Lung (tissue), 12 donors: ENCODE measurements around the gene RIC1. TPM values are rescaled to one million over a fixed set of nuclear protein-coding genes. Genes with fewer than 3 reads are reported as not detected.
A peak's percentile ranks its signal among the peaks of the same experiment; 100 is the strongest.

ENCODE experiments used
- ATAC-seq: fragments of 200-7000 bp; cut with Tn5 transposase; one replicate; pipeline ENCODE4 v1.9.1; 2020; ENCODE audit warnings: moderate number of reproducible peaks; ENCODE audit not compliant: insufficient read depth, low FRiP score
- DNase-seq, 3 donors: peaks; one replicate each; pipeline ENCODE4 v3.0.0-alpha.2; 2013 to 2017
- H3K27ac ChIP-seq, 2 donors: one replicate each; pipeline ENCODE4 v1.5.1; 2013; ENCODE audit warnings: mild to moderate bottlenecking in 2 of 2, moderate library complexity in 2 of 2, control low read depth in 1 of 2, inconsistent platforms in 1 of 2, low read depth in 1 of 2, low read length in 1 of 2
- H3K27me3 ChIP-seq, 3 donors: one replicate each; pipeline ENCODE4 v1.5.1; 2013; ENCODE audit warnings: low read length in 2 of 3; ENCODE audit not compliant: control insufficient read depth in 3 of 3, insufficient read depth in 3 of 3
- H3K36me3 ChIP-seq, 4 donors: one replicate each; pipeline ENCODE4 v1.5.1; 2013; ENCODE audit warnings: low read length in 4 of 4, mild to moderate bottlenecking in 1 of 4, moderate library complexity in 1 of 4; ENCODE audit not compliant: control insufficient read depth in 4 of 4, insufficient read depth in 4 of 4
- H3K4me1 ChIP-seq, 5 donors: one replicate each; pipeline ENCODE4 v1.5.1; 2013; ENCODE audit warnings: low read length in 5 of 5, mild to moderate bottlenecking in 2 of 5, moderate library complexity in 1 of 5; ENCODE audit not compliant: control insufficient read depth in 5 of 5, insufficient read depth in 5 of 5
- H3K4me3 ChIP-seq: one replicate; pipeline ENCODE4 v1.5.1; 2013; ENCODE audit warnings: mild to moderate bottlenecking, control low read depth, moderate library complexity
- H3K9ac ChIP-seq, 2 donors: one replicate each; pipeline ENCODE4 v1.5.1; 2013; ENCODE audit warnings: low read length in 2 of 2, control low read depth in 1 of 2; ENCODE audit not compliant: insufficient read depth in 1 of 2
- H3K9me3 ChIP-seq, 4 donors: one replicate each; pipeline ENCODE4 v1.5.1; 2013; ENCODE audit warnings: low read length in 3 of 4, mild to moderate bottlenecking in 1 of 4, moderate library complexity in 1 of 4; ENCODE audit not compliant: control insufficient read depth in 4 of 4, insufficient read depth in 3 of 4
- WGBS, 2 donors: extraction: QIAGEN DNeasy Blood & Tissue Kit; methylation state at CpG; one replicate each; pipeline ENCODE4 v1.1.7; 2013; 5-methylcytosine and 5-hydroxymethylcytosine counted together
- polyA plus RNA-seq, 2 donors: library from polyadenylated mRNA; stranded (reverse); fragments of 200-250 nt; gene quantifications; one replicate each; pipeline ENCODE4 v1.2.1, GENCODE V29; 2013
- total RNA-seq, 2 donors: library from RNA; depleted of rRNA in 1 of 2; stranded (reverse); fragments of >200 nt in 1 of 2; gene quantifications; one replicate each; pipeline ENCODE4 v1.2.1, GENCODE V29; 2014 to 2021
- TF ChIP-seq, protein P1 (sequence below): IDR thresholded peaks from 2 replicates; pipeline ENCODE4 v1.5.1; 2012; ENCODE audit warnings: mild to moderate bottlenecking; ENCODE audit errors: control extremely low read depth, extremely low read depth
- donor health status: control.
- donor health status: control.
- donor health status: Bipolar disorder and iron deficiency.
- donor health status: healthy.
- donor health status: DM: yes; HTN: yes; CAD: no.

Gene RIC1
- total and polyA plus RNA-seq, 4 donors: 3.5 to 46.0 (median 14.4) TPM

DNA sequence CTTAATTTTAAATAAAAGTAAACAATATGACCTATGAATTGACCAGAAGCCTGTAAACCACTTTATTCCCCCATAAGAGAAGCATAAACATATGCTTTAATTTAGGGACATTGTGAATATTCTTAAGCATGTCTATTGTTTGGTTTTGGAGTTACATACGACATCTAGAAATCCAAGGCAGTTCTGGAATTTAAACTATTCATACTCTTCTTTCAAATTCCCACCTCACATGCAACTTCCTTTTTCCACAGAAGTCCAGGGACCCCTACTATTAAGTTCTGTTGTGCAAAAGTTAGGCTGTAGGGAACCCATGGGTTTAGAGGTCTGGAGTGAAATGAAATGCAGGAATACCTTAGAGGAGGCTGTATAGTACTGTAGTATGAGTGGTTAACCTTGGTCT lies 2.1 kb downstream of the RIC1 start:
- TF ChIP-seq, protein P1, sequence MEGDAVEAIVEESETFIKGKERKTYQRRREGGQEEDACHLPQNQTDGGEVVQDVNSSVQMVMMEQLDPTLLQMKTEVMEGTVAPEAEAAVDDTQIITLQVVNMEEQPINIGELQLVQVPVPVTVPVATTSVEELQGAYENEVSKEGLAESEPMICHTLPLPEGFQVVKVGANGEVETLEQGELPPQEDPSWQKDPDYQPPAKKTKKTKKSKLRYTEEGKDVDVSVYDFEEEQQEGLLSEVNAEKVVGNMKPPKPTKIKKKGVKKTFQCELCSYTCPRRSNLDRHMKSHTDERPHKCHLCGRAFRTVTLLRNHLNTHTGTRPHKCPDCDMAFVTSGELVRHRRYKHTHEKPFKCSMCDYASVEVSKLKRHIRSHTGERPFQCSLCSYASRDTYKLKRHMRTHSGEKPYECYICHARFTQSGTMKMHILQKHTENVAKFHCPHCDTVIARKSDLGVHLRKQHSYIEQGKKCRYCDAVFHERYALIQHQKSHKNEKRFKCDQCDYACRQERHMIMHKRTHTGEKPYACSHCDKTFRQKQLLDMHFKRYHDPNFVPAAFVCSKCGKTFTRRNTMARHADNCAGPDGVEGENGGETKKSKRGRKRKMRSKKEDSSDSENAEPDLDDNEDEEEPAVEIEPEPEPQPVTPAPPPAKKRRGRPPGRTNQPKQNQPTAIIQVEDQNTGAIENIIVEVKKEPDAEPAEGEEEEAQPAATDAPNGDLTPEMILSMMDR: no peak
- H3K4me3 ChIP-seq: no peak overlapping the region
- peak overlapping the region in 1 of 2 donors; percentile 92 for H3K9ac ChIP-seq
- peaks cover 0 to 26% (median 3%) of the 10 kb centered on the region in 5 donors for H3K4me1 ChIP-seq
- H3K27me3 ChIP-seq: no peaks in the 10 kb centered on the region
- H3K36me3 ChIP-seq: no peaks in the 10 kb centered on the region
- peaks cover 0 to 5% (median 2%) of the 10 kb centered on the region in 4 donors for H3K9me3 ChIP-seq
- ATAC-seq (no peak), DNase-seq (no peak)
- WGBS, 2 donors: 57 to 67% methylated on average over 1 of the region's 1 CpG
- no peak overlapping the region for H3K27ac ChIP-seq

DNA sequence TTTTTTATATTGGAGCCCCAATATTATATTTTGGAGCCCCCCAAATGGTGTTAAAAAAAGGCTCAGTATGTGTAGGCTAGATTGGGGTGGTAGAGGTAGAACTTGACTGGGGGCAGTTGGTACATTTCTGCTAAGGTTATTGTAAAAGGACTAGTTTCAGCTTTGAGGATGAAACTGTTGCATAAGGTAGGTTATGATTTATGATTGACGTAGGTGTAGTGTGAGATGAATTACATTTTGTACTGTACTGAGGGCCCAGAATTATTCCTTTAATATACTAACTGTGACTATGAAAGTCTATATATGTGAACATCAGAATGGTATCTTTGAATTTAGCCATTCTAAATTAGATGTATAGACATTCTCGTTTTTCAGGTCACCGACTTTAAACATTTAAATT lies 3.6 kb downstream of the RIC1 start:
- TF ChIP-seq, protein P1: no peak
- no peak overlapping the region for H3K27ac ChIP-seq
- H3K4me3 ChIP-seq: no peak overlapping the region
- peaks cover 0 to 4% (median 0%) of the 10 kb centered on the region in 4 donors for H3K36me3 ChIP-seq
- 92% methylated on average over 3 of the region's 3 CpGs for WGBS, 2 donors
- DNase-seq (no peak), ATAC-seq (no peak)
- peaks cover 0 to 5% (median 2%) of the 10 kb centered on the region in 4 donors for H3K9me3 ChIP-seq
- H3K4me1 ChIP-seq: peaks cover 0 to 17% (median 0%) of the 10 kb centered on the region in 5 donors
- no peaks in the 10 kb centered on the region for H3K27me3 ChIP-seq
- no peak overlapping the region for H3K9ac ChIP-seq

DNA sequence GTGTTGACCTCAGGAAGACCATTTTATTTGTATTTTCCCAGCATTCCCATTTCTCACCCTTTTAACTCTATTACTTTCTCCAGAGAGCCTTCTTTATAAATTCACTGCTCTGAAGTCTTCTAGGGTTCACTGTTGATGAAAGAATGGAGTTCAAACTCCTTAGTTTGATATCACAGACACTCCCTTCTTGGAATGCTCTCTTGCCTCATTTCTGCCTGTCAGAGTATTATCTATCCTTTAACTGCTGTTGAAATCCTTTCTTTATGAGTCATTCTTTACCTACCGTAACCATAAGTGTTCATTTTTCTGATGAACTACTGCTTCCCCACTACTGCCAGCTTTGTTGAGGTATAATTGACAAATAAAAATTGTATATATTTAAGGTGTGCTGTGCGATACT lies 4.3 kb downstream of the RIC1 start:
- 66 to 76% methylated on average over 2 of the region's 2 CpGs for WGBS, 2 donors
- no peak for ATAC-seq
- H3K36me3 ChIP-seq: peaks cover 0 to 5% (median 0%) of the 10 kb centered on the region in 4 donors
- H3K27me3 ChIP-seq: no peaks in the 10 kb centered on the region
- H3K27ac ChIP-seq: no peak overlapping the region
- TF ChIP-seq, protein P1: no peak
- H3K4me1 ChIP-seq: peaks cover 0 to 11% (median 0%) of the 10 kb centered on the region in 5 donors
- H3K4me3 ChIP-seq: no peak overlapping the region
- peaks cover 0 to 6% (median 2%) of the 10 kb centered on the region in 4 donors for H3K9me3 ChIP-seq
- DNase-seq: no peak
- H3K9ac ChIP-seq: no peak overlapping the region

DNA sequence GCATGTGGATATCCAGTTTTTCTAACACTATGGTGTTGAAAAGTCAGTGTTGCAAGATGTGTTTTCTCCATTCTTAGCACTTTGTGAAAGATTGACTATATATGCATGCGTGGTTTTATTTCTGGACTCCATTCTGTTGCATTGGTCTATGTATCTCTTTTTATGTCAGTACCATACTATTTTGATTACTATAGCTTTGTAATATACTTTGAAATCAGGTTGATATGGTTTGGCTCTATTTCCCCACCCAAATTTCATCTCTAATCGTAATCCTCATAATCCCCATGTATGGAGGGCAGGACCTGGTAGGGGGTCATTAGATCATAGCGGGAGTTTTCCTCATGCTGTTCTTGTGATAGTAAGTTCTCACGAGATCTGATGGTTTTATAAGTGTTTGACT lies 6.5 kb downstream of the RIC1 start:
- no peak overlapping the region for H3K4me3 ChIP-seq
- ATAC-seq (no peak), DNase-seq (no peak)
- H3K27me3 ChIP-seq: no peaks in the 10 kb centered on the region
- peaks cover 0 to 5% (median 0%) of the 10 kb centered on the region in 4 donors for H3K36me3 ChIP-seq
- peaks cover 0 to 18% (median 3%) of the 10 kb centered on the region in 4 donors for H3K9me3 ChIP-seq
- H3K27ac ChIP-seq: no peak overlapping the region
- WGBS, 2 donors: 98 to 99% methylated on average over 4 of the region's 4 CpGs
- TF ChIP-seq, protein P1: no peak
- no peak overlapping the region for H3K9ac ChIP-seq
- H3K4me1 ChIP-seq: peaks cover 0 to 9% (median 0%) of the 10 kb centered on the region in 5 donors
